HG02763 (cell line): ENCODE measurements around the gene RAX2.

Source experiments
- ATAC-seq: cut with Tn5 transposase; IDR thresholded peaks from one replicate; pipeline ENCODE4 v1.9.1; 2021; ENCODE audit warnings: mild to moderate bottlenecking, moderate library complexity; ENCODE audit not compliant: unreplicated experiment

The RAX2 gene

DNA sequence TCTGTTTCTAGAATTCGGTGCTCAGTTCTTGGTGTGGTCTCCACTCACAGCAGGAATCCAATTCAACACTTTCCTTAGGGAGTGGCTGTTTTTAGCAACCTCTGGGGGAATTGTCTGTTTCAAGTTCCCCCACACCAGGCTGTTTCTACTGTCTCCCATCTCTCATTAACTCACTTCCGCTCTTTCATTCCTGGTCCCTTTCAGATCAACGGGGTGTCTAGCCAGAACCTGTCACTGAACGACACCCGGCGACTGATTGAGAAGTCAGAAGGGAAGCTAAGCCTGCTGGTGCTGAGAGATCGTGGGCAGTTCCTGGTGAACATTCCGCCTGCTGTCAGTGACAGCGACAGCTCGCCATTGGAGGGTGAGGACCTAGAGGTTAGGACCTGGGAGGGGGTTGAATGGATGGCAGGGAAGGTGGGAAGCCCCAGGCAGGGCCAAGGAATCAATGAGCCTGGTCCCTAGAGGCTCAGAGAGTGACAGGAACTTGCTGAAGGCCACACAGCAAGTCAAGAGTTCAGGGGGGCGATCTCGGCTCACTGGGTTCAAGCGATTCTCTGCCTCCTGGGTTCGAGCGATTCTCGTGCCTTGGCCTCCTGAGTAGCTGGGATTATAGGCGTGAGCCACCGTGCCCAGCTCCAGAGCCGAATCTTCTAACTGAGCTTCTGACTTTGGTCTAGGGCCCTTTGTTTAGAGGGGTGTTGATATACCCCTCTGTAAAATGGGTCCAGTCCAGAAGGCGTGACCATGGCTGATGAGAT, 38.3 kb downstream of the RAX2 start:
- no peak for ATAC-seq

DNA sequence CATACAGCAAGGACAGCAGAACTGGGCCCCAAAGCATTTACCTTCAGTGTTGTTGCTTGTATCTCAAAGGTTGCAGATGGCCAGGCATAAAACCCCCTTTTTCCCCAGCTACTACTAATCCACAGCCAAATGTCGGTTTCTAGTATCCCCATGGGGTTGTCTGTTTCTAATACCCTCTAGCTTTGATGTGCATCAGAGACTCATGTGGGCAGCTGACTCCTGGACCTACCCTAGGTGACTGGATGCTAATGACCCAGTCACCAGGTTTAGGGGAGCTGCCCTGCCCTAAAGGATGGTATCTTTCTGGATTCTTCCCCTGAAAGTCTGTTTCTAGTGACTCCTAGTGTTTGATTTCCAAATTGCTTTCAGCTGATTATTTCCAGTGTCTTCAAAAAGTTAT, 39.9 kb downstream of the RAX2 start:
- ATAC-seq: no peak

DNA sequence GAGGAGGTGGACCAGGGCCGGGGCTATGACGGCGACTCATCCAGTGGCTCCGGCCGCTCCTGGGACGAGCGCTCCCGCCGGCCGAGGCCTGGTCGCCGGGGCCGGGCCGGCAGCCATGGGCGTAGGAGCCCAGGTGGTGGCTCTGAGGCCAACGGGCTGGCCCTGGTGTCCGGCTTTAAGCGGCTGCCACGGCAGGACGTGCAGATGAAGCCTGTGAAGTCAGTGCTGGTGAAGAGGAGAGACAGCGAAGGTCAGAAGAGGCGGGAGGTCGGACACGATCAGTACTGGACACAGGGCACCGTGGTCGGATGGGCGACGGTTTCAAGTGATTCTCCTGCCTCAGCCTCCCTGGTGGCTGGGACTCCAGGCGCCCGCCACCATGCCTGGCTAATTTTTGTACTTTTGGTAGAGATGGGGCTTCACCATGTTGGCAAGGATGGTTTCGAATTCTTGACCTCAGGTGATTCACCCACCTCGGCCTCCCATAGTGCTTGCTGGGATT, 41.5 kb downstream of the RAX2 start:
- no peak for ATAC-seq

- ATAC-seq: no peak
Measured at GRCh38 chr19:3725640-3726310, 46.3 kb downstream of the RAX2 start.

- no peak for ATAC-seq
Measured at GRCh38 chr19:3725121-3725520, 46.9 kb downstream of the RAX2 start.

DNA sequence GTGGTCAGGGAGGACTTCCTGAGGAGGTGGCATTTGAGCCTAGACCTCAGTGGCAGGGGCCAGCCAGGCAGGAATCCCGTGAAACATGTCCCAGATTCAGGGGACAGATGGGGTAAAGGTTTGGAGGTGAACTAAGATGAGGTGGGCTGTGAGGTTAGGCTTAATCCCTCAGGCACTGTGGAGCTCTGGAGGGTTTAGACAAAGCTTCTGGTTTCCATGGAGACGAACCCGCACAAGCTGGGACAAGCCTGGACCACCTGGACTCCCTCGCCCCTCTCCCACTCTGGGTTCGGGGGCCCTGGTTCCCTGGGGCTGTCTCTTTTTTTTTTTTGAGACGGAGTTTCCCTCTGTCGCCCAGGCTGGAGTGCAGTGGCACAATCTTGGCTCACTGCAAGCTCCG, 48.1 kb downstream of the RAX2 start:
- ATAC-seq: no peak

- ATAC-seq: no peak
Measured at GRCh38 chr19:3723110-3723488, 48.9 kb downstream of the RAX2 start.

DNA sequence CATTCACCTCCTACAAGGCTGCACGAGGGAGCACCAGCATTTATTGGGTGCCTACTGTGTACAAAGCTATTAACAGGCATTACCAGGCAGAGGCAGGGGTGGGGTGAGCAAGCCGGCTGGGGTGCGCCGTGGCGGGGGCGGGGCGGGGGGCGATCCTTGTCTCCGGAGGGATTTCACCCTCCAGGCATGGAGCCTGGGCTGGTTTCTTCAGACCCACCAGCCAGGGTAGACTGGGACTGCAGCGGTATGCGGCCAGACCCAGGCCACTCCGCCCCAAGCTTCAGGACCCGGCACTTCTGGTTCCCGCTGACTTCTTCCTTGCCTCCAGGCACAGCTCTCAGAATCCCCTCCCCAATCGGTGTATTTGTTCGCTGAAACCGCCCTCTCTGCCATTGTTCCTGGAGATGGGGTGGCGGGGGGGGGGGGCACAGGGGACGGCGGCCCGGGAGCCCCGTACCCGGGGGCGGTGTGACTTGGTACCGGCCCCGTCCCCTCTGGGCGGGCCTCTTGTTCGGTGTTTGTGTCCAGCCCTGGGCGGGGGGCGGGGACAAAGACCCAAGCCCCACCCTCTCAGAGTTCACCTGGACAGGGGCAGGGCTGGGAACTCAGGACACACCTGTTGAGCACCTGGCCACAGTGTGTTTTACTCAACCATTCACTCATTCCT, 49.5 kb downstream of the RAX2 start:
- no peak for ATAC-seq

GRCh38 chr19:3721887-3722442, 50.1 kb downstream of the RAX2 start:
- no peak for ATAC-seq

- no peak for ATAC-seq
Measured at GRCh38 chr19:3721131-3721886, 50.7 kb downstream of the RAX2 start.

DNA sequence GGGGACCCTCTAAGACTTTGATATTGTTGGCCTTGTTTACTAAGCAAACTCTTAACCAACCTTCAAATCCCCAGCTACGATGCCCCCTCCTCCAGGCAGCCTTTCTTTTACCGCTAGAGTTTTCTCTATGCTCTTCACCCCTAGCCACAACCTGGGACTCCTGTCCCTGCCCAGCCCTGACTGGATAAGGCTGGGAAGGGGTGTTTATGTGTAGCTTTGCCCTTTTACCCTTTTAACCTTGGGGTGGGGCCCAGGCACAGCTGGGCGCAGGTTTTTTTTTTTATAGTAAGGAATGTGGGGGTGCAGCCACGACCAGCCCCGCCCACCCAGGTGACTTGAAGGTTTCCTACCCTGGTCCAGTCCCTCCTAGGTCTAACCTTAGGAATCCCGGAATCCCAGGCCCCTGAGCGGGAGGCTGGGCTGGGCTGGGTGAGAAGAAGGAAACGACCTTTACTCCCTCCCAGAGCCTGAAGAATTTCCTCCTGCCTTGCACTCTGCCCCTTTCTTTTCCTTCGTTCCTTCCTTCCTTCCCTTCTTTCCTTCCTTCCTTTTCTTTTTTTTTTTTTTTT, 51.6 kb downstream of the RAX2 start:
- no peak for ATAC-seq

- ATAC-seq: no peak
Measured at GRCh38 chr19:3719868-3720267, 52.2 kb downstream of the RAX2 start.
